ENCODE data around the gene RMND1. TPM values are rescaled to one million over a fixed set of nuclear protein-coding genes. Genes with fewer than 3 reads are reported as not detected.

The RMND1 gene
- total and polyA plus RNA-seq, 2 of the 13 experiments (the other 11 are each of a cell fraction or from before 2014, with no cell fraction given): 34.0 to 72.5 TPM

- no peak for TF ChIP-seq MAFF (IDR thresholded peaks at IDR 0.05; ENCODE audit: low read depth, low read length)
- TF ChIP-seq KDM3A (CRISPR knock-in tag; IDR thresholded peaks at IDR 0.05; ENCODE audit: low read depth): no peak
- TF ChIP-seq FIP1L1 (IDR thresholded peaks at IDR 0.05; ENCODE audit: borderline replicate concordance, insufficient read depth, low read depth, low read length): no peak
- TF ChIP-seq, protein P1, sequence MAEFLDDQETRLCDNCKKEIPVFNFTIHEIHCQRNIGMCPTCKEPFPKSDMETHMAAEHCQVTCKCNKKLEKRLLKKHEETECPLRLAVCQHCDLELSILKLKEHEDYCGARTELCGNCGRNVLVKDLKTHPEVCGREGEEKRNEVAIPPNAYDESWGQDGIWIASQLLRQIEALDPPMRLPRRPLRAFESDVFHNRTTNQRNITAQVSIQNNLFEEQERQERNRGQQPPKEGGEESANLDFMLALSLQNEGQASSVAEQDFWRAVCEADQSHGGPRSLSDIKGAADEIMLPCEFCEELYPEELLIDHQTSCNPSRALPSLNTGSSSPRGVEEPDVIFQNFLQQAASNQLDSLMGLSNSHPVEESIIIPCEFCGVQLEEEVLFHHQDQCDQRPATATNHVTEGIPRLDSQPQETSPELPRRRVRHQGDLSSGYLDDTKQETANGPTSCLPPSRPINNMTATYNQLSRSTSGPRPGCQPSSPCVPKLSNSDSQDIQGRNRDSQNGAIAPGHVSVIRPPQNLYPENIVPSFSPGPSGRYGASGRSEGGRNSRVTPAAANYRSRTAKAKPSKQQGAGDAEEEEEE (CRISPR knock-in tag; IDR thresholded peaks at IDR 0.05; ENCODE audit: borderline replicate concordance): no peak
- no peak for TF ChIP-seq ZNF775 (CRISPR knock-in tag; IDR thresholded peaks at IDR 0.05; ENCODE audit: borderline replicate concordance)
- no peak for TF ChIP-seq KLF12 (CRISPR knock-in tag; IDR thresholded peaks at IDR 0.05; ENCODE audit: borderline replicate concordance)
- TF ChIP-seq, protein P2, sequence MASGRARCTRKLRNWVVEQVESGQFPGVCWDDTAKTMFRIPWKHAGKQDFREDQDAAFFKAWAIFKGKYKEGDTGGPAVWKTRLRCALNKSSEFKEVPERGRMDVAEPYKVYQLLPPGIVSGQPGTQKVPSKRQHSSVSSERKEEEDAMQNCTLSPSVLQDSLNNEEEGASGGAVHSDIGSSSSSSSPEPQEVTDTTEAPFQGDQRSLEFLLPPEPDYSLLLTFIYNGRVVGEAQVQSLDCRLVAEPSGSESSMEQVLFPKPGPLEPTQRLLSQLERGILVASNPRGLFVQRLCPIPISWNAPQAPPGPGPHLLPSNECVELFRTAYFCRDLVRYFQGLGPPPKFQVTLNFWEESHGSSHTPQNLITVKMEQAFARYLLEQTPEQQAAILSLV (CRISPR knock-in tag; IDR thresholded peaks at IDR 0.05; ENCODE audit: borderline replicate concordance): peak; percentile 71
- 0 out of 2 replicates have a peak, but pooled peaks have one; percentile 2 for TF ChIP-seq SP2 (CRISPR knock-in tag; IDR thresholded peaks at IDR 0.05)
- TF ChIP-seq TAF1 (CRISPR knock-in tag; IDR thresholded peaks at IDR 0.05): peak; percentile 41; the same call in 1 of the 2 replicates
- no peak for TF ChIP-seq ZNF850 (CRISPR knock-in tag; conservative IDR thresholded peaks at IDR 0.05)
- TF ChIP-seq LBX2 (CRISPR knock-in tag; IDR thresholded peaks at IDR 0.05; ENCODE audit: borderline replicate concordance): peak; percentile 19; the same call in 1 of the 2 replicates
- no peak for TF ChIP-seq ZNF317 (CRISPR knock-in tag; IDR thresholded peaks at IDR 0.05)
- TF ChIP-seq ARID5B (CRISPR knock-in tag; IDR thresholded peaks at IDR 0.05): no peak
- TF ChIP-seq ZNF780A (CRISPR knock-in tag; IDR thresholded peaks at IDR 0.05): peak; percentile 24; the same call in 1 of the 2 replicates
- TF ChIP-seq DR1 (CRISPR knock-in tag; IDR thresholded peaks at IDR 0.05): no peak
- no peak for TF ChIP-seq ZFP41 (CRISPR knock-in tag; IDR thresholded peaks at IDR 0.05; ENCODE audit: borderline replicate concordance)
- no peak for TF ChIP-seq BHLHE40 (IDR thresholded peaks at IDR 0.05; ENCODE audit: low read length)
- no peak for TF ChIP-seq RARA (CRISPR knock-in tag; IDR thresholded peaks at IDR 0.05)
- TF ChIP-seq SMYD3 (CRISPR knock-in tag; IDR thresholded peaks at IDR 0.05): no peak
- no peak for TF ChIP-seq XBP1 (CRISPR knock-in tag; IDR thresholded peaks at IDR 0.05)
These were observed 61.0 kb downstream of the RMND1 start (continued) for GRCh38 chr6:151390851-151391470.

All from HepG2 (cell line).